ENCODE data around the gene KCNMA1. TPM values are rescaled to one million over a fixed set of nuclear protein-coding genes. Genes with fewer than 3 reads are reported as not detected.
A peak's percentile ranks its signal among the peaks of the same experiment; 100 is the strongest.

The KCNMA1 gene
- total RNA-seq, 4 donors from 2014 or later: 66.8 to 96.5 (median 78.9) TPM

- H3K27ac ChIP-seq: peak overlapping the region in 3 of 4 donors; percentile 42 to 72 (median 66)
- ATAC-seq (no peak), DNase-seq (no peak)
- H3K36me3 ChIP-seq: no peaks in the 10 kb centered on the region
- in situ Hi-C loops (cut with MboI; ENCODE audit: low sequenced_read_pairs in 4 of 4): loop anchor here in 3 of 4 donors (5.0 to 25.0 kb wide), 3 partner anchors 219 to 249 kb away; no protein-coding TSS in a partner anchor
- H3K9me3 ChIP-seq: no peaks in the 10 kb centered on the region
- no peak for TF ChIP-seq POLR2A (IDR thresholded peaks at IDR 0.05)
- H3K4me1 ChIP-seq: peaks cover 77 to 78% of the 10 kb centered on the region in 2 donors
- H3K27me3 ChIP-seq: no peaks in the 10 kb centered on the region
- intact Hi-C loops (cut with DNase I; ENCODE audit: low total_unique reads): loop anchor here (5.0 kb wide), 1 partner anchor 216 kb away; no protein-coding TSS in a partner anchor
- H3K4me3 ChIP-seq: no peak overlapping the region
These were observed 244.2 kb downstream of the KCNMA1 start for GRCh38 chr10:77393411-77393810.

- TF ChIP-seq POLR2A (IDR thresholded peaks at IDR 0.05) (peak in 1 of 2 donors; percentile 18), CTCF (IDR thresholded peaks at IDR 0.05 in 4 of 5, conservative IDR thresholded peaks at IDR 0.05 in 1 of 5) (no peak)
- no peak overlapping the region for H3K4me3 ChIP-seq
- H3K27me3 ChIP-seq: no peaks in the 10 kb centered on the region
- intact Hi-C loops (cut with DNase I; ENCODE audit: low total_unique reads): loop anchor here (1.0 to 5.0 kb wide), 2 partner anchors 216 to 249 kb away; no protein-coding TSS in a partner anchor
- no peaks in the 10 kb centered on the region for H3K36me3 ChIP-seq
- H3K27ac ChIP-seq: peak overlapping the region; percentile 35 to 72 (median 65)
- peaks cover 77% of the 10 kb centered on the region in 2 donors for H3K4me1 ChIP-seq
- ATAC-seq (peak; percentile 55 to 75), DNase-seq (peak; percentile 25 to 28)
- in situ Hi-C loops (cut with MboI; ENCODE audit: low sequenced_read_pairs in 4 of 4): loop anchor here in 3 of 4 donors (5.0 to 25.0 kb wide), 3 partner anchors 218 to 249 kb away; no protein-coding TSS in a partner anchor
- H3K9me3 ChIP-seq: no peaks in the 10 kb centered on the region
These were observed 244.8 kb downstream of the KCNMA1 start for GRCh38 chr10:77392851-77393250.

GRCh38 chr10:77392236-77392721 lies 245.3 kb downstream of the KCNMA1 start:
- in situ Hi-C loops (cut with MboI; ENCODE audit: low sequenced_read_pairs in 4 of 4): loop anchor here in 3 of 4 donors (5.0 to 25.0 kb wide), 3 partner anchors 217 to 250 kb away; no protein-coding TSS in a partner anchor
- no peak for TF ChIP-seq CTCF (IDR thresholded peaks at IDR 0.05 in 4 of 5, conservative IDR thresholded peaks at IDR 0.05 in 1 of 5)
- TF ChIP-seq POLR2A (IDR thresholded peaks at IDR 0.05): no peak
- Histone ChIP-seq H3K27me3 (no peaks in the 10 kb centered on the region), H3K4me1 (peaks cover 72% of the 10 kb centered on the region in 2 donors), H3K9me3 (no peaks in the 10 kb centered on the region), H3K36me3 (no peaks in the 10 kb centered on the region), H3K4me3 (no peak overlapping the region), H3K27ac (peak overlapping the region; percentile 35 to 72 (median 65))
- intact Hi-C loops (cut with DNase I; ENCODE audit: low total_unique reads): loop anchor here (1.0 to 5.0 kb wide), 2 partner anchors 215 to 250 kb away; no protein-coding TSS in a partner anchor
- peak; percentile 9 to 24 for ATAC-seq
- no peak for DNase-seq

- peak; percentile 55 to 70 for DNase-seq
- in situ Hi-C loops (cut with MboI; ENCODE audit: low sequenced_read_pairs in 4 of 4) (loop anchor here in 3 of 4 donors (5.0 to 25.0 kb wide), 3 partner anchors 217 to 251 kb away; no protein-coding TSS in a partner anchor), intact Hi-C loops (cut with DNase I; ENCODE audit: low total_unique reads) (loop anchor here (1.0 to 5.0 kb wide), 2 partner anchors 214 to 251 kb away; no protein-coding TSS in a partner anchor)
- TF ChIP-seq CTCF (IDR thresholded peaks at IDR 0.05 in 4 of 5, conservative IDR thresholded peaks at IDR 0.05 in 1 of 5): peak; percentile 63 to 72 (median 70)
- no peak for TF ChIP-seq POLR2A (IDR thresholded peaks at IDR 0.05)
- peaks cover 67 to 68% of the 10 kb centered on the region in 2 donors for H3K4me1 ChIP-seq
- ATAC-seq: peak; percentile 64 to 79
- H3K36me3 ChIP-seq: no peaks in the 10 kb centered on the region
- peak overlapping the region; percentile 49 to 72 (median 65) for H3K27ac ChIP-seq
- H3K9me3 ChIP-seq: no peaks in the 10 kb centered on the region
- H3K27me3 ChIP-seq: no peaks in the 10 kb centered on the region
- H3K4me3 ChIP-seq: no peak overlapping the region
These were observed 245.9 kb downstream of the KCNMA1 start for GRCh38 chr10:77391605-77392235.

- in situ Hi-C loops (cut with MboI; ENCODE audit: low sequenced_read_pairs in 4 of 4) (loop anchor here in 3 of 4 donors (5.0 to 25.0 kb wide), 3 partner anchors 216 to 252 kb away; no protein-coding TSS in a partner anchor), intact Hi-C loops (cut with DNase I; ENCODE audit: low total_unique reads) (loop anchor here (5.0 kb wide), 1 partner anchor 213 kb away; no protein-coding TSS in a partner anchor)
- Histone ChIP-seq H3K27me3 (no peaks in the 10 kb centered on the region), H3K27ac (peak overlapping the region; percentile 3 to 72 (median 65)), H3K36me3 (no peaks in the 10 kb centered on the region), H3K4me1 (peaks cover 55 to 56% of the 10 kb centered on the region in 2 donors), H3K9me3 (no peaks in the 10 kb centered on the region), H3K4me3 (no peak overlapping the region)
- ATAC-seq (no peak), DNase-seq (no peak)
- TF ChIP-seq CTCF (IDR thresholded peaks at IDR 0.05 in 4 of 5, conservative IDR thresholded peaks at IDR 0.05 in 1 of 5): no peak
- no peak for TF ChIP-seq POLR2A (IDR thresholded peaks at IDR 0.05)
These were observed 247.1 kb downstream of the KCNMA1 start for GRCh38 chr10:77390481-77390891.
